Measurements from ENCODE around the gene H2BK1. TPM values are rescaled to one million over a fixed set of nuclear protein-coding genes. Genes with fewer than 3 reads are reported as not detected.

H2BK1 gene
- total RNA-seq, 1 experiment from 2014 or later, result not detected

DNA sequence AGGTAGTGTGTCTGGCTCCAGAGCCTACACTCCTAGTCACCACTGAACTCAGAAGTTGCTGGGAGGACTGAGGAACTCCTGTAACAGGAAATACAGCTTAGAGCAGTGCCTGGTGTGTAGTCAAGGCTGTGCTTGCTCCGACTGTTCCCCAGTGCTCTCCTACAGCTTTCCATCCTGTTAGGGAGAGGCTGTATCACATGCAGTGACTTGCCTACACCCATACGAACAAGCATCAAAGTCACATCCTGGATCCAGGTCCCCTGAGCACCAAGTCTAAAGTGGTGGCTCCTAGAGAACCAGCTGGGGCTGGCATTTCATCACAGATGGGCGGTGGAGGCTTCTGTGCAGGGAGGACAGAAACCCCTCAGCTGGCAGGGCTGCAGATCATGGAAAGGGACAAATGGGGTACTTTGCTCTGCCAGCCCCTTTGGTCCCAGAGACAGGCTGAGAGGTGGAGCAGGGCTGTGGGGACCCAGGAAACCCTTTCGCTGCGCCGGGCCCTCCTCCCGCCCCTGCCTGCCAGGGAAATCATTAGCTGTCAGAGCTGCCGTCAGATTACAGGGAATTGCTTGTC is 30.9 kb downstream of the H2BK1 start:
- no peak for DNase-seq (ENCODE audit: low read depth)

DNA sequence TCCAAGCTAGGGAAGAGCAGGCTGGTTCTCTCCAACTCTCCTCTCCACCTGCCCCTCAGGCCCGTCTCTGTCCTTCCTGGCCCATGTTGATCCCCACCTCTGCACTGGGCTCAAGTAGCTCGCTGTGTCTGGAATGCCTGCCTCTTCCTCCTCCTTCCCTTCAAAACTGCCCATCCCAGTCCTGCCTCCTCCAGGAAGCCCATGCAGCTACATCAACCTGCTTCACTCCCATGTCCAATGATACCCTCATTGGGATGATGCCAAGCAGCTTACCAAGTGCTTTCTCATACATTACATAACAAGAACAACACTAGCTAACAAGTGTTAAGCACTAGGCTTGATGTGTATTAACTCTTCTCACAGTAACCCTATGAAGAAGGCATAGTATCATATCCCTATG is 31.5 kb downstream of the H2BK1 start:
- DNase-seq (ENCODE audit: low read depth), result no peak

DNA sequence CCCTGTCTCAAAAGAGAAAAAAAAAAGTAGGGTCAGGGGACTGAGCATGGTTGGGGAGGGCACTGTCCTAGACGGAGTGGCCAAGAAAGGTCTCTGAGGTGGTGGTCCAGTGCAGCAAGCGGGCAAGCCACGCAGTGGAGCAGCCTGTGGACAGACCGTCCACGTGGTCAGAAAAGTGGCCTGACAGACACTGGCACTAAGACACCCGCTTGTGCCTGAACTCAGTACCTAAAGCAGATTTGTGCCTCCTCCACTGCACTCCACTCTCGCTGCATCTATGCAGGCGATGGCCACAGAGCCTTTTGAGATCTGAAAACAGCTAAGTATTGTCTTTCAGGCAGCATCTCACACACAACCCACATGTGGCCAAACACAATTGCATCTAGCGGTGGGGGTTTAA is 32.1 kb downstream of the H2BK1 start:
- no peak for DNase-seq (ENCODE audit: low read depth)

DNA sequence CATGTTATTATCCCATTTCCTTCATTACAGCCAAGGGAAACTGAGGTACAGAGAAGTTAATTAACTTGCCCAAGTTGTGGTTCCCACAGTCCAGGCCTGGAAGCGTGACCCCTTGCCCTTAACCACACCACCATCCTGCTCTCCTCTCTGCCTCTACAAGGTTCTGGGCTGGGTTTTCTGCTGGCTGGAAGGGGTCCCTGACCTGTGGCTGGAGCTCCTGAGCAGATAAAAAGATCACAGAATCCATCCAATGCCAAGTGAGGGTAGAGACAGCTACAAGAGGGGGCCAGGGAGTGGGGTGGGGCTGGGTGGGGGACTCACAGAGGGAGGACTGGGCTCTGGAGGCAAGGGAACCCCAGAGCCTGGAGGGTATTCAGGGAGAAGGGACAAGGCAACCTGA is 33.0 kb downstream of the H2BK1 start:
- no peak for DNase-seq (ENCODE audit: low read depth)

DNA sequence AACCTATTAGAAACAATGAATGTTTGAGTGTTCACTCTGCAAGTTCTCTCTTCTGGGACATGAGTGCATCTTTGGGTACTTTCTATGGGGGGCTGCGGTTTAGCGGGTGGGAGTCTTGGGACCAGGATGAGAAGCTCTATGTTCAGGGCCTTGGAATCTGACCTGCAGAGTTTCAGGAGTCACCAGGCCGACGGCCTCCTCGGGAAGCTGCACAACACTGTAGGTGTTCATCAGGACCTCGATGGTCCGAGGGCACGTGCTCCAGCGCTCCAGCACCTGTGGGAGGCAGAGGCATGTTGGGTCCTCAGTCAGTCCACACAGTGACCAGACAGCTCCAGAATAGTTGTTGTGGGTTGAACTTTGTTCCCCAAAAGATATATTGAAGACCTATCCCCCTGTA is 33.9 kb downstream of the H2BK1 start:
- no peak for DNase-seq (ENCODE audit: low read depth)

DNA sequence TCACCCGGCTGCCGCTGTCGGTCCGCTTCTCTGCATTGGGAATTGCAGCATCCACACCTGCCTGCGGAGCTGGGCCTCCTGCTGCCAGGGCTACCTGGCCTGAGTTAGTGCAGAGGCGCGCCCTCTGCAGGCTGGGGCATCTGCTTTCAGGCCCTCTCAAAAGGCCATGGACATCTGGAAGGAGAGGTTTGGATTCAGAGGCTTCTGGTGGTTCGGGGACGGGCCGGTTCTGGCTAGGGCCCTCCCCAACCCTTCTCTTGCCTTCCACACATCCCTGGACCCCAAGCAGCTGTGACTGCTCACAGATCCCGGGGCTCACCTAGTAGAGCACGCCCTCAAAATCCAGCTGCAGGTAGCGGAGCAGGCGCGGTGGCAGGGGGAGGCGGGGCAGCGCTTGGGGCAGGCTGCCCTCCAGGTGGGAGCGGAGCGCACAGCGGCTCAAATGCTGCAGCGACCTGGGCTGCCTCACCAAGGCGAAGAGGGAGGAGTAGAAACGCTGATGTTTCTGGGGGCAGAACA is 34.4 kb downstream of the H2BK1 start:
- DNase-seq (ENCODE audit: low read depth), result no peak

DNA sequence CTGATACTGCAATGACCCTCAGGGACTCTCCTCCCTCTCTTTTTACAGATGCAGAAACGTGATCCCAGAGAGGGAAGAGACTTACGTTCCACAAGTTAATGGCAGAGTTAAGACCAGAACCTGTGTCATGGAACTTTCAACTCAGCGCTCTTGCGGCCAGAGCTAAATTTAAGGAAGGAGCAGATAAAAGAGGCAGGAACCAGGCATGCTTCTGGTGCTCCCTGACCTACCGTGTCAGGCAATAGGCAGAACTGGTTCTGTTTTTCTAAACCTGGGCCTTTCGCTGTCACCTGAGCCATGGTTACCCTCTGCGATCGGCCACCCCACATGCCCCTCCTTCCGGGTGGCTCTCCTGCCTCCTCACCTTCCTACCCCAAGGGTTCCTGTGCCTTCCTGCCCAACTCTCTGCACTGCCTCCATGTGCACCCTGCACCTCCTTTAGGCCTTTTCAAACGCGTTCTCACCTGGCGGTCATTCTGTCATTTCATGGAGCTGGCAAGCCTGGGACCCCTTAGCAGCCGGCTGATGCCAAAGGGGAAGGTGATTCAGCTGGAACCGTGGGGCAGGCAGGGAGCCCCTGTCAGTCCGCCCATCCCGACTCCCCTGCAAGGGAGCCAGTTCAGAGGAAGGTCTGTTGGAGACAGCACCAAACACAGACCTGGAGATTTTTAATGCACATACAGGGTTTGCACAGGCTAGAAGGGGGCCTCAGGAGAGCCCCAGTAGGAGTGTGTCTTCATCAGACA is 35.1 kb downstream of the H2BK1 start:
- no peak for DNase-seq (ENCODE audit: low read depth)

DNA sequence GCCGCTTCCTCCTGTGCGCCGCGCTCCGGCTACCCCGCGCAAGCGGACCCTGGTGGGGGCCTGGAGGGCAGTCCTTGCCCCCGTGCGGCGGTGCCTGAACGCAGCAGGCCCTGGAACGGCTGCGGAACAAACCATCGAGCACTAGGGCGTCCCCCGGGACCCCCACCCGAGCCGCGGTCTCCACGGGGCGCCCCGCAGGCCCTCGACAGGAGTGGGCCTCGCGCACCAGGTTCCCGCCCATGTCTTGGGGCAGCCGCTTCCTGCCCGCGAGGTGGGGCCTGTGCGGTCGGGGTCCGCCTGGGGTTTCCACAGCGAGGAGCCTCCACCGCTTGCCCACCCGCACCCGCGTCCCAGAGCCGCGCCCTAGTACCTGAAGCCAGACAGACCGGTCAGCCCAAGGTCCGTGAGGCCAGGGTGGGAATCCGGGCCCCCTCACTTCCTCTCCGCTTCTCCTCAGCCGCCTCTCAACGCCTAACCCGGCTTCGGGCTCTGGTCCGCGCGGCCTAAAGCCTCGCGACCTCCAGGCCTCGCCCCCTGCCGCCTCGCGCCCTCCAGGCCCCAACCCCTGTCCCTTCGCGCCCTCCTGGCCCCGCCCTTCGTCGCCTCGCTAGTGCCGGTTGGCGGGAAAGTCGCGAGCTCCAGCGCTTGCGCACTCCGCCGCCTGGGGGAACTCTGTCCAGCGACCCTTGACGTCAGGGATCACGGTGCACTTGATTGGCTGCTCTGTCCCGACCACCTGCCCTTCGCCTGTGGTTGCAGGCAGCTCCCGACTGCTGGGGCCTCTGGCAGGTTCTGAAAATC is 35.8 kb downstream of the H2BK1 start:
- peak; percentile 13 for DNase-seq (ENCODE audit: low read depth)

DNA sequence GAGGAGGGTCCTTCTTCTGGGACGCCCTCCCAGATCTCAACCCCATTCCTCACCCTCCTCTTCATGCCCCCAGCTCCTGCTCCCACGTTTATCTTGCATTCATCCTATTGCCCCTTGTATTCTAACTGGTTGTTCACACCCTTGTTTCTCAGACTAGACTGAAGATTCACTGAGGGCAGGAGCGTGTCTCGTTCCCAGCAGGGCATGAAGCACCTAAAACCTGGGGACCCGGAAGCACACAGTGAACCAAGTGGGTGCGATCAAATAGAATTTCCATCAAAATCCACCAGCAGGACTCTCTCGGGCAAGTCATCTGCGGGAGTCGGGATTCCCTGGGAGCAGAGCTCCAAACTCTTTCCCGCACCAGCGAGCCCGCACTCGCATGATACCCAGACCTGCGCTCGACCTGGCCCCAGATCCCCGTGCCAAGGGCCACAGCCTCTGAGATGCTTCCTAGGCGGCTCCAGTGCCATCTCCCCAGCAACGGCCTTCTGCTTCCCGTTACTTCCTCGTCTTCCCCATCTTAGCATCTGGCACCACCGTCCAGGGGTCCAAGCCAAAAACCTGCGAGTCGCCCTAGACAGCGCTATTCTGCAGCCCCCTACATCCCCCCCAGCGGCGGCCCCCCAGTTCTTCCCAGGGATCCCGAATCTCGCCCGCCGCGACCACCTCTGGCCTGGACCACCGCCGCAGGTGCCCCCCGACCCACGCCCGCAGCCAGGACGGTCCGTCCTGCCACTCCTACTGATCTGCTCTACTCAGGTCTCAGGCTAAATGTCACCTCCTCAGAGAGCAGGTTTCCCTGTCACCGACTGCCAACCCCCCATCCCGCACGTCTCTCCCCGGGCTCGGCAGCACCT is 36.7 kb downstream of the H2BK1 start:
- DNase-seq (ENCODE audit: low read depth), result no peak

DNA sequence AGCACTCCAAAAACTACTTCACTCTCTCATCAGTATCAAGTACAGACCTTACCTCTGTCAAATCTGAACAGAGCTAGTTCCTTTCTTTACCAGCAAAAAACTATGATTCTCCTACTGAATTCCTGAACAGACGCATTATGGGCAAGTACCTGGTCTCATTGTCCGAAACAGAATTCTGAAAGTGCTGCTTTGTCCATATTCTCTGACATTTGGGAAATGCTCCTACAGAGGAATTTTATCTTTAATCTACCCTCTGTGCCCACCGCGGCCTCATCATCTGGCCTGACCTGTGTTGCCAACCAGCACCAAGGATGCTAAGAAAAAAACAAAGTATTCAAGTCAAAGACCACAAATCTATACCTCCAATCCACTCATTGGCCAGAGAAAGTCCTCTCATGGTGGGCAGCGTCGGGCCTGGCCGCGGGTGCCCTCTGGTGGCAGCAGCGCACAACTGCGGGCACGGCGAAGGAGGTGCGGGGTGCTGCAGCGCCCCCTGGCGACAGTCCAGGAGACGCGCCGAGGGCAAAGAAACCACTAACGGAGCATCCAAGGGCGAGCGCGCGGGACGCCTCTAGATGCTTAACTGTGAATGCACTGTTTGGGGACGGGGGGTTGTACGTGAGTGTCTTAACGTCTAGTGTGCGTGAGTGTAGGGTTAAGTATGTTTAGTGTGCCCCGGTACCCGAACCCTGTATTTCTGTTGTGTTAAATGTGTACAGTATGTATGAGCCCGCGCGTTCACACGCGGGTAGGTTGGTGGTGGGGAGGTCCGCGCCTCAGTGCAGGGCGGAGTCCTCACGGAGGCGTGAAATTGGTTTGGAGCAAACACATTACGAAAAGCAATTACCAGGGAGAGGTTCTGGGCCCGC is 37.8 kb downstream of the H2BK1 start:
- DNase-seq (ENCODE audit: low read depth), result peak; percentile 60

DNA sequence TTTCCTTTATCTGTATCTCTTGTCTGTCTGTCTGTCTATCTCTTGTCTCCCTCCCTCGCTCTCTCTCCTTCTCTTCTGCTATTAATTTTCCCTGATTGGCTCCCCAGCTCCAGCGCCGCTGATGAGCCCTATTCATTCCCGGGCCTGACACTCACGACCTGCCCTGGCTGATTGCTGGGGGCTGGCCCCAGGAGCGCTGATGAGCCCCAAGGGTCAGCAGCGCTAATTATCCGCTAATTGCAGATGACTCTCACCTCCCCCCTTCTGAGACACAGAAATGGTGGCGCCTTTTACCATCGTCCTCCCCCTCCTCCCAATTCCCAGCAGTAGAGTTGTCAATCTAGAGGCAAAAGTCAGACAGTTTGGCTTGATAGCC is 41.5 kb downstream of the H2BK1 start:
- no peak for DNase-seq (ENCODE audit: low read depth)

DNA sequence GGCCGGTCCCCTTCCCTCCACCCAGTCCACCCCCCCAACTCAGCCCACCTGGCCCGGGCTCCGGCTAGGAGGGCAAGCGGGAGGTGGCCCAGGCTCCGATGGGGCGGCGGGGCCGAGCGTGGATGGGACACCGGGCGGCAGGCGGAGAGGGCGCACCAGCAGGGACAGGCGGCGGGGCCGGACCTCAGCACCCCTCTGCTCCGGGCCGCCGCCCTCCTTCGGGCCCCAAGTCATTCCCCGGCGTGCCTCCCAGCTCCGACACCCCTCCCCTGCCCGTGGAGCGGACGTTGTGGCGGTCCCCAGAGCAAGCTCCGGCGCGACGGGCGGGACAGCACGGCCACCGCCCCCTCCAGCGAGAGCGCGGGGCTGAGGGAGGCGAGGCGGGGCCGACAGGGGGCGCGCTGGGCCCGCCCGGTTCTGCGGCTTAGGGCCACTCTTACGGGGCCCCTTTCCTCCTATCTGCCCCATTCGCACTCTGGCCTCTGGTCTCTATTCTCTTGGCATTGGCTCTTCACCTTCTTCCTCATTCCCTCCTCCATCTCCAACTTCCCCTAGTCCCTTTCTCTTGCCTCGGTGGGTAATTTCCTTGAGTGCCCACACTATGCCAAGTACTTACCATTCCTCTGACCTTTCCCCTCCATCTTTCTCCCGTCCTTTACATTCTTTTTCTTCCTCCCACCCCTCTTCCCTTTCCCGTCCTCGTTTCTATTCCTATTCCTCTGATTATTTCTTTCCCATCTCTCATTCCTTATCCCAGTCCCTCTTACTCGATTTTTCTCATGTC is 42.1 kb downstream of the H2BK1 start:
- no peak for DNase-seq (ENCODE audit: low read depth)

DNA sequence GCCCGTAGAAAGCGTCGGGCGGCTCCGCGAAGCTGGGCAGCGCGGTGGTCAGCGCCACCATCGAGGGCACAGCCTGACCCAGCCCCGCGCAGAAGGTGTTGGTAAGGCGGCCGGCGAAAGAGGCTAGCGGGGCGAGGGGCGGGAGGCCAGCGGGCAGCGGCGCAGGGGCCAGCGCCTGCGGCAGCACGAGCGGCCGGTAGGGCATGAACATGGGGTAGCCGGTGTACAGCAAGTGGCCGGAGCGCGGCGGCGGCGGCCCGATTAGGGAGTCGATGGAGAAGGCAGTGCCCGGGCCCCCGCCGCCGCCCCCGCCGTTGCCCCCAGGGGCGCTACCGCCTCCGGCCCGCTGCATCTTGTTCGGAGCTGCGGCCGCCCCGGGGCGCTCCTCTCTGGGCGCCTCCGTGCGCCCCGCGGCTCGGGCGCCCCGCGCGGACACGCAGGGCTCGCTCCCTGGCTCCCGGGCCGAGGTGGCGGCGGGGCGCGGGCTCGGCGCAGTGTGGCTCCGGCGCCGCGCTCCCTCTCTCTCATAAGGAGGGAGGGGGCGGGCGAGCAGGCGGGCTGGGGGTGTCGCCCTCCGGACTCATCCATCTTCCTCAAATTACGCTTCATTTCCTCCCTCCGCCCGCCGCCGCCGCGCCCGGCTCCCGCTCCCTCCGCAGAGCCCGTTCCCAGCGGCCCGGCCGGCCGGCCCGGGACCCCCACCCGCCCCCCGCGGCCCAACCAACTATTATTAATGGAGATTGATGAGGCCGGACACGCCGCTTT is 42.9 kb downstream of the H2BK1 start, which contains the start of gene GBX1:
GBX1 (minus strand) TSS at position 498 of the 765 bp plus-strand sequence; CDS start at position 352, 146 bp downstream.
- DNase-seq (ENCODE audit: low read depth), result no peak

DNA sequence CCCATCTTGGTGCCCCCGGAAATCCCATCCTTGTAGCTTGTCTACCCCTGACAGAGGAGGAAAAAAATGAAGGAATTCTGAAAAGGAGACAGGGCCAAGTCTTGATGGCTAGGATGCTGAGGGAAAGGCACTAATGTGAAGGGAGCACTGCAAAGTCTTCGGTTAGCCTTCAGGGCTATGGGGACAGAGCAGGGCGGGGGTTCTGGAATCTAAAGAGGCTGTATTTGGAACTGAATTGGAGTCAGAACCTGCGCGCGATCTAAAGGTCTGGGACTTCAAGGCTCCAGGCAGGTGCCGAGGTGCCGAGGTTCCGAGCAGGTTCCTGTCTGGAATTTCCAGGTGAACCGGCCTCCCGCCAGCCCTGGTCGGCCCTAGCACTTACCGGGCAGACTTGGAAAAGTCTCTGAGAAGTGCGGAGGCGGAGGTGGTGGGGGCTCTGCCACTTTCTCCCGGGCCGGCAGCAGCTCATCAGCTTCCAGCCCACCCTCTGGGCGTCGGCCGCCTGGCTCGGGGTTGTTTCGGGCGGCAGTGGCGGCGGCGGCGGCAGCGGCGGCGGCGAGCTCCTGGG is 43.6 kb downstream of the H2BK1 start:
- DNase-seq (ENCODE audit: low read depth), result no peak

DNA sequence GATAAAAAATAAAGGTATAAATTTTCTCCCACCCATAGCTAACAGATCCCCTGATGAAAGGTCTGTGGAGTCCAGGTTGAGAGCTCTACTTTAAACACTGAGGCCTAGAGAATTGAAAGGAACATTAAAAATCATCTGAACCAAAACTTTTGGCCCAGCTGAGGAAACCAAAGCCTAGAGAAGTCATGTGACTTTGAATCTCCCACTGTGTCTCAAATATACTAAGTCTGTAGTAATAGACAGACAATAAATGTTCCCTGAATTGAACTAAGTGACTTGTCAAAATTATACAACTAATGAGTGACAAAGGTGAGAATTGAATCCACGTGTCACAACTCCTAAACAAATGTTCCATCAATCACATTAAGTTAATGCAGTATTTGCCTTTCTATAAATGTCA is 48.5 kb downstream of the H2BK1 start:
- no peak for DNase-seq (ENCODE audit: low read depth)
